Measurements from ENCODE around the gene DHRSX.

DNA sequence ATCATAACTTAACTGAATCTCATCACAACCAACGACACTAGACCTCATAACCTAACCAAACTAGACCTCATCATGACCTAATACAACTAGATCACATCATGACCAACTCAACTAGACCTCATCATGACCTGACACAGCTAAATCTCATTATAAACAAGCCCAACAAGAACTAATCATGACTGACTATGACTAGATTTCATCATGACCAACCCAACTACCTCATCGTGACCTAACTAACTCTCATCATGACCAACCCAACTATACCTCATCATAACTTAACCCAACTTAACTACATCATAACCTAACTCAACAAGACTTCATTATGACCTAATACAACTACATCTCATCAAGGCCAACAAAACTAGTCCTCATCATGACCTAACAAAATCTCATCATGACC is 86.8 kb downstream of the DHRSX start:
- TF ChIP-seq EZH2phosphoT487 (IDR thresholded peaks at IDR 0.05; ENCODE audit: insufficient read depth, low read depth) (no peak), EZH2 (IDR thresholded peaks at IDR 0.05; ENCODE audit: insufficient read depth, poor library complexity, severe bottlenecking) (no peak)

All from GM23248 (cell line).